SIG-M5 (cell line): ENCODE data around the gene STK24.
A peak's percentile ranks its signal among the peaks of the same experiment; 100 is the strongest.

Experiments used
- DNase-seq: peaks from one replicate; lab custom pipeline; 2025; lab: John Stamatoyannopoulos, UW

STK24 gene

GRCh38 chr13:98511435-98511834, 65.5 kb downstream of the STK24 start:
- no peak for DNase-seq

GRCh38 chr13:98510156-98510509, 66.8 kb downstream of the STK24 start:
- no peak for DNase-seq

- peak; percentile 58 for DNase-seq
These were observed 67.4 kb downstream of the STK24 start for GRCh38 chr13:98509271-98510155.

GRCh38 chr13:98508685-98509084, 68.2 kb downstream of the STK24 start:
- no peak for DNase-seq

GRCh38 chr13:98508280-98508679, 68.6 kb downstream of the STK24 start:
- DNase-seq: no peak

- no peak for DNase-seq
These were observed 69.6 kb downstream of the STK24 start for GRCh38 chr13:98507282-98507797.

- no peak for DNase-seq
These were observed 70.1 kb downstream of the STK24 start for GRCh38 chr13:98506728-98507230.

GRCh38 chr13:98506322-98506721, 70.6 kb downstream of the STK24 start:
- DNase-seq: no peak

GRCh38 chr13:98505217-98505616, 71.7 kb downstream of the STK24 start:
- no peak for DNase-seq

GRCh38 chr13:98504371-98504963, 72.4 kb downstream of the STK24 start:
- no peak for DNase-seq

- no peak for DNase-seq
These were observed 72.9 kb downstream of the STK24 start for GRCh38 chr13:98504029-98504351.

GRCh38 chr13:98503175-98504028, 73.5 kb downstream of the STK24 start:
- no peak for DNase-seq

- no peak for DNase-seq
These were observed 75.9 kb downstream of the STK24 start for GRCh38 chr13:98500963-98501421.

GRCh38 chr13:98496966-98497365, 79.9 kb downstream of the STK24 start:
- DNase-seq: no peak

GRCh38 chr13:98496479-98496791, 80.5 kb downstream of the STK24 start:
- DNase-seq: no peak

- DNase-seq: no peak
These were observed 81.1 kb downstream of the STK24 start for GRCh38 chr13:98495627-98496478.

GRCh38 chr13:98494769-98495168, 82.1 kb downstream of the STK24 start:
- no peak for DNase-seq

- no peak for DNase-seq
These were observed 83.7 kb downstream of the STK24 start for GRCh38 chr13:98493042-98493712.

- DNase-seq: no peak
These were observed 84.4 kb downstream of the STK24 start for GRCh38 chr13:98492335-98493041.

GRCh38 chr13:98490866-98491265, 86.0 kb downstream of the STK24 start:
- no peak for DNase-seq
